ENCODE results near the gene TRIM38.
"Not testable (repeated sequence)": the region's sequence is repeated elsewhere in the genome, so short reads cannot be mapped to it uniquely, and the experiment has no call there.

Gene TRIM38

DNA sequence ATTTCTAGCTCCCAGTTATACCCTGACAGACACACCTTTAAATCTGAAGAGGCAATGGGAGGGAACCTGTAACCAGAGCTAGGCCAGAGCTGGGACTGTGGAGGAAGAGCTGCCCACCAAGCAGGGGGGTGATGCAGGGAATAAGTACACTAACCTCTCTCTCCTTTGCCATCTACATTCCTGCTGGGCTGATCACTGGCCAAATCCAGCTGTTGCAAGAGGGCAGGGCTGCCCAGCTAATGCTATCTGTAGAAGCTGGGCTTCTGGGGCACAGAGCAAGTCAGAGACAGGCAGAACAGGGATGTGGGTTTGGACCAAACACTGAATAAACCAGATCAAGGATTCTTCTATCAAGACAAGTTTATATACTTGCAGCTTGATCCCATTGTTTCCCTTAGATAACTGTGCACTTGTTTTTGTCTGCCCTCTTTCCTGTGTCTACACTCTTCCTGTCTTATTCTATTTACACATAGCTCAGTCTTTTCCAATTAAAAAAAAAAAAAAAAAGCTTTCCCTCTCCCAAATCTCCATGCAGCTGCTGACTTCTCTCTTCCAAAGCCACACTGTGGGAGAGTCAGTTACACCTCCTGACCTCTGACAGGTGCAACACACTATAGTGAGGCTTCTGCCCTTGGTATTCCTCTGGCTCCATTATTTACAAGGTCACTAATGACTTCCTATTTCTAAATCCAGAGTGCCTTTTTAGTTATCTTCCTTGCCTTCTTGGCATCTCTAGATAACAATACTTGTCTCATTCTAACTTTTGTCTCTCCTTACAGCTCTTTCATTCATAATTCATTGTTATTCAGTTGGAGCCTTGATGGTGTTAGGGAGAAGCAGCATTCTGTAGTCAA lies 43.7 kb downstream of the TRIM38 start:
- DNase-seq (ENCODE audit: low read depth in 3 of 3) = no peak

DNA sequence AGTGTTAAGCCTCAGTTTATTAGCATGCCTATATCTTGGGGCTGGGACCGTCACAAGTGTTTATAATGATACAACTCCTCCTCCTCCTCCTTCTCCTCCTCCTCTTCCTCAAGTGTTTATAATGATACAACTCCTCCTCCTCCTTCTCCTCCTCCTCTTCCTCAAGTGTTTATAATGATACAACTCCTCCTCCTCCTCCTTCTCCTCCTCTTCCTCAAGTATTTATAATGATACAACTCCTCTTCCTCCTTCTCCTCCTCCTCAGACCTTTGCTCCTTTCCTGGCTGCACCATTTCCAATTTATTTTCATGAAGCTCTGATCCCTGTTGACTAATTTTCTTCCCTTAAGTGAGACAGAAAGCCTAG lies 44.3 kb downstream of the TRIM38 start:
- DNase-seq (ENCODE audit: low read depth in 3 of 3) = not testable (repeated sequence)

DNA sequence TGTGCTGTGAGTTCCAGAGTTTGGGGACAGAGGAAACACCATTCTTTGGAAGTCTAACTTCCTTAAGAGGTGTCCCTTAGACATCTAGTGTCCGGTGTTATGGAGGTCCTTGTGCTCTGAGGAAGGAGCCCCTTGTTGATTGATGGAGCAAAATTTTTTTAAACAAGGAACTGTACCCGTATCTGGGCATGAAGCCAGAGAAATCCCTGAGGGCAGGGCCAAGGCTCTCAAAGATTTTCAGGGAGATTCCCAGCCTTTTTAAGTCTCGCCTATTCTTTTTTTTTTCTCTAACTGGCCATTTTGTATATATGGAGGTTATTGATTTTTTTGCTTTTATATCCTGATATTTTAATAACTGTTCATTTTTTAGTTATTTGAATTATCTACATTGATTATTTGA lies 45.9 kb downstream of the TRIM38 start:
- DNase-seq (ENCODE audit: low read depth in 3 of 3) = no peak

GRCh38 chr6:26009817-26010216 lies 47.2 kb downstream of the TRIM38 start:
- DNase-seq (ENCODE audit: low read depth in 3 of 3) = no peak

DNA sequence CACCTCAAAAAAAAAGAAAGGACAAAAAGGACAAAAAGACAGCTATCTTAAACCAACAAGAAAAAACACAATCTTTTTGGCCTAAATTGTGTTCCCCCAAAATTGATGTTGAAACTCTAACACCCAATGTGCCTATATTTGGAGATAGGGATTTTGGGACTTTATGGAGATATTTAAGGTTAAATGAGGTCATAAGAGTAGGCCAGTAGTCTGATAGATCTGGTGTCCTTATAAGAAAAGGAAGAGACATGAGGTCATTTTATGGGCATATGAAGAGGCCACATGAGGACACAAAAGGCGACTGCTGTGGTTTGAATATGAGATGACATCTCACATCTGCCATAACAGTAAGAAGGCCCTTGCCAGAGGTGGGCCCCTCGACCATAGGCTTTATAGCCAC lies 49.5 kb downstream of the TRIM38 start:
- DNase-seq (ENCODE audit: low read depth in 3 of 3) = no peak

DNA sequence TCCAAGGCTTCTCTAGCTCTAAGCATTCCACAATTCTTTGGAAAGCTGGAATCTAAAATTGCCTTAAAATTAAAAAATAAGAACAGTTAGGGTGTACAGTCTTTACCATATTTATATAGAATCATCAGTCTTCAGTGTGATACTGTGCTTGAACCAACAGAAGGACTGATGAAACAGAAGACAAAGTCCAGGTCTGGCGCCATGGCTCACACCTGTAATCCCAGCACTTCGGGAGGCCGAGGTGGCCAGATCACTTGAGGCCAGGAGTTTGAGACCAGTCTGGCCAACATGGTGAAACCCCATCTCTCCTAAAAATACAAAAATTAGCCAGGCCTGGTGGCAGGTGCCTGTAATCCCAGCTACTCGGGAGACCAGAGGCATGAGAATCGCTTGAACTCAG lies 51.8 kb downstream of the TRIM38 start:
- not testable (repeated sequence) for DNase-seq (ENCODE audit: low read depth in 3 of 3)

GRCh38 chr6:26016245-26016962 lies 53.8 kb downstream of the TRIM38 start:
- DNase-seq (ENCODE audit: low read depth in 3 of 3) = no peak

DNA sequence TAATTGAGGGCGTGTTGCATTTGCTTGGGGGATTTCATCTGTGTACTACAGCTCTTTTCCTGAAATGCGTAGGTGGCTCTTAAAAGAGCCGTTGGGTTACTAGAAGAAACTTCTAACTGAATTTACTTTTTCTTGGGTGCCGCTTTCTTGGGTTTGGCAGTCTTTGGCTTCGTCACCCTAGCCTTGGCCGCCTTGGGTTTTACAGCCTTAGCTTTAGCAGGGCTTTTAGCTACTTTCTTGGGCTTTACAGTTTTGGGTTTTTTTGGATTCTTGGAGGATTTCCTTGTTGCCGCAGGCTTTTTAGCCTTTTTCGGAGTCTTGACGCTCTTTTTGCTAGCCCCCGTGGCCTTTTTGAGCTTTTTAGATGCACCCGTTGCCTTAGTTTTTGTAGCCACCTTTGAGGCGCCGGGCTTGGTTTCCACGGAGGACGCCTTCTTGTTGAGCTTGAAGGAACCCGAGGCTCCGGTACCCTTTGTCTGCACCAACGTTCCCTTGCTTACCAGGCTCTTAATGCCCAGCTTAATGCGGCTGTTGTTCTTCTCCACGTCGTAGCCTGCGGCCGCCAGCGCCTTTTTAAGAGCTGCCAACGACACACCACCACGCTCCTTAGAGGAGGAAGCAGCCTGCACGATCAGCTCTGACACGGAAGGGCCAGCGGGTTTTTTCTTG lies 54.5 kb downstream of the TRIM38 start:
- DNase-seq (ENCODE audit: low read depth in 3 of 3) = no peak

DNA sequence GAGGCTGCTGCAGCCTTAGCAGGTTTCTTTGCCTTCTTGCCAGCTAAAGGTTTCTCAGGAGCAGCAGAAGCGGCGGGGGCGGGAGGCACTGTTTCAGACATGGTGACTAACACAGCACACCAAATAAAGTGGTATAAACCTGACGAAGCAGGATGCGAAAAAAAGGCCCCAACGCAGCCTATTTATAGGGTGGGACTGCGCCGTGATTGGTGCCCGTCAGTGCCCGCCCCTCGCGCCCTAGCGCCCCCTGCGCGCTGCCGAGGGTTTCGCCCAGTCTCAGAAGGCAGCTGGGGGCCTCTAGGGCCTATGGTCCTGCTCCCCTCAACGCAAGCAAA lies 55.0 kb downstream of the TRIM38 start:
- peak; percentile 63 to 70 (median 69) for DNase-seq (ENCODE audit: low read depth in 3 of 3)

DNA sequence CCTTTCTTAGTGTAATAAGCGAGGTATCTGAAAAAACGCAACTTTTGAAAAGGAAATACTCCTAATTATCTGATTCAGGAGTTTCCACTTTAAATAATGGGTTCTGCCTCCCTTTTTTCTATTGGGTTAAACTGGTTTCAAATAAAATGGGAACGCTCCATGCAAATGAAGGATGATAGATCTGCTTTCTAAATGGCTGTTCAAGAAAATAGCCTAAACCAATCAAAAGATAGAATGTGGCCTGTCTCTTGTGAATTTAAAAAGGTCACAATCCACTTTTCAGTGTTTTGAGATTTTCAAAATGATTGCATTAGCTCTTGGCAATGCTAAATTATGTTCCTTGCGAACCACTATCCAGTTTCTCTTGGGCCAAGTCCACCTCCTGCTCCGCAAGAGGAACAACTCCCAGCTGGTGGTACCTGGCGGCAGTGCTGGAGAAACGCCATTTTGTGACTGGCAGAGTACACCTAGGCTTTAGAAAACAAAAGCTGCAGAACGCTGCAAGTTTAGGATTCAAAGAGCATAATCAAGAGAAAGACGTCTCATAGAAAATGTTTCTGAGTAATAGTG lies 56.7 kb downstream of the TRIM38 start:
- no peak for DNase-seq (ENCODE audit: low read depth in 3 of 3)

DNA sequence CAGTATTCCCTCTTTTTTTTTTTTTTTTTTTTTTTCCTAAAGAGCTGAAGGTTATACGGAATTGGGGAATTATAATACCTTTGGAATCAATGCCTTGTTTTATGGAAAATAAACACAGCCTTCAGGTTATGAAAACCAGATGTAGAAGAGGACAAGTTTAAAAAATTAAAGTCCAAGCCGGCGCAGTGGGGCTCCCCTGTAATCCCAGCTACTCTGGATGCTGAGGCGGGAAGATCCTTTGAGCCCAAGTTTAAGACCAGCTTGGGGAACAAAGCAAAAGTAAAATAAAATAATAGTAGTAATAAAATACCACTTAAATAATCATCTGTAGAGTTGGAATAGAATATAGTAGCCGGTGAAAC lies 57.3 kb downstream of the TRIM38 start:
- no peak for DNase-seq (ENCODE audit: low read depth in 3 of 3)

- DNase-seq (ENCODE audit: low read depth in 3 of 3) = peak in 1 of 3 experiments; percentile 62
These were observed 57.9 kb downstream of the TRIM38 start for GRCh38 chr6:26020329-26021000.

GRCh38 chr6:26021001-26021349 lies 58.4 kb downstream of the TRIM38 start:
- no peak for DNase-seq (ENCODE audit: low read depth in 3 of 3)

DNA sequence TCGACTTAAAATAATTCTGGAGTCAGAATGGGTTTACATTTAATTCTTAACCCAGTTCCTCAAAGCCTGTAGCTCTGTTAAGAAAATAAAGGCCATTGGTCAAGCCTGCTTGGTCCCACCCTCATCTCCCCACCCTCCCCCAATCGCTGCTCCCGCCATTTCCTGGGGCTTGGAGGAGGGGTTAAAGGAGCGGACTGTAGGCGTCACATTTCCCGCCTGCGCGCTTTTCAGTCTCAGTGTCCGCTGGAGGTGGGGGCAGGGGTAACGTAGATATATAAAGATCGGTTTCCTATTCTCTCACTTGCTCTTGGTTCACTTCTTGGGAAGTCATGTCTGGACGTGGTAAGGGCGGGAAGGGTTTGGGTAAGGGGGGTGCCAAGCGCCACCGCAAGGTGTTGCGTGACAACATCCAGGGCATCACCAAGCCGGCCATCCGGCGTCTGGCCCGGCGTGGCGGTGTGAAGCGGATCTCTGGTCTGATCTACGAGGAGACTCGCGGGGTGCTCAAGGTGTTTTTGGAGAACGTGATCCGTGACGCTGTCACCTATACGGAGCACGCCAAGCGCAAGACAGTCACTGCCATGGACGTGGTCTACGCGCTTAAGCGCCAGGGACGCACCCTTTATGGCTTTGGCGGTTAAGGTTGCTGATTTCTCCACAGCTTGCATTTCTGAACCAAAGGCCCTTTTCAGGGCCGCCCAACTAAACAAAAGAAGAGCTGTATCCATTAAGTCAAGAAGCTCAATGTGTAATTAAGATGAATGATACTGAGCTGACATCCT lies 58.9 kb downstream of the TRIM38 start:
- peak in 2 of 3 experiments; percentile 73 to 76 for DNase-seq (ENCODE audit: low read depth in 3 of 3)

DNA sequence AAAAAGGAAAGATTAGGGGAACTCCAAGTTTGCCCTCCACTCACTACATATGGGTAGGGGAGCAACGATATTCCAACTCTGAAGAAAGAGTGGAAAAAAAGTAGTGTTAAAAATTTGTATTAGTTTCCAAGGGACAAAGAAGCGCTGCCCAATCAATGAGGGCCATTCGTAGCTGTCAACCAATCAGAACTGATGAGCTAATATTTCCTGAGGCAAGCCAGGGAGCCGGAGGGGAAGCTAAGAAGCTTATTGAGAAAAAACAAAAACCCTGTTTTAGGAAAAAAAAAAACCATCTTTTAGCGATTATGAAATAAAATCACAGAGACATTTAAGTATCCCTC lies 59.5 kb downstream of the TRIM38 start:
- no peak for DNase-seq (ENCODE audit: low read depth in 3 of 3)

DNA sequence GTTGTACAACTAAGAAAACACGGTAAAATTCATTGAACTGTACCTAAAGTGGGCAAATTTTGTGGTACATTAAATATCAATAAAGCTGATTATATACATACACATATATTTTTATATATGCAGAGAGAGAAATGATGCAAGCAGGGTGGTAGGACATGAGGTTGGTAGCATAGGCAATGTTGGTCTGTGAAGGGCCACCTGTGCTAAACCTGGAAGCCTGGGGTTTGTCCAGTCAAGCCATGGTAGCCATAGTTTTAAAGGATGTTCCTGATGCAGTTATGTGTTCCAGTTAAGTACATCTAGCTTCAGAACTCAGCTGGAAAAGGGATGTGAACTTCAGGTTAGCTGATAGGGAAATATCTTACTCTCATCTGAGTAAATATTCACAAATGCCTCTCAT lies 60.1 kb downstream of the TRIM38 start:
- no peak for DNase-seq (ENCODE audit: low read depth in 3 of 3)

GRCh38 chr6:26024651-26025046 lies 62.0 kb downstream of the TRIM38 start:
- no peak for DNase-seq (ENCODE audit: low read depth in 3 of 3)

GRCh38 chr6:26025047-26025893 lies 62.7 kb downstream of the TRIM38 start:
- DNase-seq (ENCODE audit: low read depth in 3 of 3) = no peak

- DNase-seq (ENCODE audit: low read depth in 3 of 3) = peak in 2 of 3 experiments; percentile 80 to 82
These were observed 63.6 kb downstream of the TRIM38 start for GRCh38 chr6:26025894-26026832.
